ENCODE measurements around the gene RNF187. TPM values are rescaled to one million over a fixed set of nuclear protein-coding genes. Genes with fewer than 3 reads are reported as not detected.
"Not testable (repeated sequence)": the region's sequence is repeated elsewhere in the genome, so short reads cannot be mapped to it uniquely, and the experiment has no call there.

RNF187 gene
- total RNA-seq, 1 experiment from 2014 or later: 55.6 TPM

GRCh38 chr1:228486596-228487335 lies 416 bp upstream of the RNF187 start:
- DNase-seq (ENCODE audit: low read depth): peak; percentile 89

- DNase-seq (ENCODE audit: low read depth): no peak
These were observed 1.1 kb downstream of the RNF187 start for GRCh38 chr1:228488125-228488817.

GRCh38 chr1:228488818-228489674 lies 1.9 kb downstream of the RNF187 start:
- no peak for DNase-seq (ENCODE audit: low read depth)

- DNase-seq (ENCODE audit: low read depth): no peak
These were observed 3.2 kb downstream of the RNF187 start for GRCh38 chr1:228490120-228491078.

GRCh38 chr1:228493141-228494043 lies 6.2 kb downstream of the RNF187 start:
- DNase-seq (ENCODE audit: low read depth): no peak

GRCh38 chr1:228494044-228494353 lies 6.8 kb downstream of the RNF187 start:
- no peak for DNase-seq (ENCODE audit: low read depth)

- no peak for DNase-seq (ENCODE audit: low read depth)
These were observed 7.2 kb downstream of the RNF187 start for GRCh38 chr1:228494391-228494790.

- no peak for DNase-seq (ENCODE audit: low read depth)
These were observed 8.0 kb downstream of the RNF187 start for GRCh38 chr1:228494970-228495853.

GRCh38 chr1:228496084-228496483 lies 8.9 kb downstream of the RNF187 start:
- DNase-seq (ENCODE audit: low read depth): no peak

- no peak for DNase-seq (ENCODE audit: low read depth)
These were observed 9.3 kb downstream of the RNF187 start for GRCh38 chr1:228496494-228496893.

- no peak for DNase-seq (ENCODE audit: low read depth)
These were observed 10.0 kb downstream of the RNF187 start for GRCh38 chr1:228497206-228497605.

GRCh38 chr1:228497817-228498216 lies 10.6 kb downstream of the RNF187 start:
- DNase-seq (ENCODE audit: low read depth): no peak

- no peak for DNase-seq (ENCODE audit: low read depth)
These were observed 13.1 kb downstream of the RNF187 start for GRCh38 chr1:228500143-228500734.

GRCh38 chr1:228500901-228501871 lies 14.0 kb downstream of the RNF187 start:
- peak; percentile 77 for DNase-seq (ENCODE audit: low read depth)

- no peak for DNase-seq (ENCODE audit: low read depth)
These were observed 15.3 kb downstream of the RNF187 start for GRCh38 chr1:228502522-228502921.

- not testable (repeated sequence) for DNase-seq (ENCODE audit: low read depth)
These were observed 18.8 kb downstream of the RNF187 start for GRCh38 chr1:228505944-228506343.

- no peak for DNase-seq (ENCODE audit: low read depth)
These were observed 20.9 kb downstream of the RNF187 start for GRCh38 chr1:228507961-228508652.

All from HT1080 (cell line).